ENCODE results near the gene ERLIN1.

DNA sequence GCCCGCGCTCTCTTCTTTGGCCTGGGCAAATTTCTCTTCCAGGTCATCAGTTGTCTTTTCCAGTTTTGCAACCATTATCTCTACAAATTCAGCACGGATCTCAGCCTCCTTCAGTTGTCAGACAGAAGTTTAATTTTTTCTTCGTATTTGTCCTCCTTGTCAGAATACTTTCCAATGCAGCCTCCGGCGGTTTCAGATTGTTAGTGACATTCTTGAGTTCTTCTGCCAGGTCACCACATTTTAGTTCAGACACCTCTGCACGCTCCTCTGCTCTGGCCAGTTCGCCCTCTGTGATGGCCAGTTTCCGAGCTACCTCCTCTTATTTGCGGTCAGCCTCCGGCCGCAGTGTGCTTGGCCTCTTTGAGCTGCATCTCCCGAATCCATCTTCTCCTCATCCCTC lies 71.4 kb downstream of the ERLIN1 start:
- TF ChIP-seq CTCF (conservative IDR thresholded peaks at IDR 0.05; ENCODE audit: low read length): no peak
- no peak for TF ChIP-seq EZH2phosphoT487 (IDR thresholded peaks at IDR 0.05; ENCODE audit: borderline replicate concordance)

Data from Loucy (cell line).